GM21390 (cell line): ENCODE measurements around the gene ZBTB34.

Experiments used
- ATAC-seq: cut with Tn5 transposase; IDR thresholded peaks from one replicate; pipeline ENCODE4 v1.9.1; 2021; ENCODE audit not compliant: unreplicated experiment

Gene ZBTB34

DNA sequence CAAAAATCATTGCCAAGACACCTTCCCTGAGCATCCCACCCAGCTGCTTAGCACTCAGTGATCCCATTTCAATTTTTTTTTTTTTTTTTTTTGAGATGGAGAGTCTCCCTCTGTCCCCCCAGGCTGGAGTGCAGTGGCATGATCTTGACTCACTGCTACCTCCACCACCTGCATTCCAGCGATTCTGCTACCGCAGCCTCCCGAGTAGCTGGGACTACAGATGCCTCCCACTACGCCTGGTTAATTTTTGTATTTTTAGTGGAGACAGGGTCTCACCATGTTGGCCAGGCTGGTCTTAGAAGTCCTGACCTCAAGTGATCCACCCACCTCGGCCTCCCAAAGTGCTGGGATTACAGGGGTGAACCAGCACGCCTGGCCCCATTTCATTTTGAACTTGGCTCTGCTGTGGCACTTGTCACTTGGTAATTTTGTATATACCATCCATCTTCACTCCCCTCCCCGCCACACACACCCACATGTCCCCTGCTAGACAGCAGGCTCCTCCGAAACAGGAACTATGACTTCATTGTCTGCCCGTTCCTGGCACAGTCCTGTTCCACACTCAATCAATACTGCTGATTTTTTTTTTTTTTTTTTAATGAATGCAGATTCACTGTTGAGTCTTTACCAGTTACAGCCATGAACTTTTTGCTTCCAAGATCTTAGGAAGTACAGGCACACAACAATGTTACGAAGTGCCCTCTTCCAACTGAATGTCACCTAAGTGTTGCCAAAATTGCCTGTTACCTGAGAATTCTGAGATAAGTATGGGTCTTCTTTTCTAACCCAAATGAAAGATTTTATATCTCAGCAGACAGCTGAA is 17.3 kb upstream of the ZBTB34 start:
- ATAC-seq: no peak

DNA sequence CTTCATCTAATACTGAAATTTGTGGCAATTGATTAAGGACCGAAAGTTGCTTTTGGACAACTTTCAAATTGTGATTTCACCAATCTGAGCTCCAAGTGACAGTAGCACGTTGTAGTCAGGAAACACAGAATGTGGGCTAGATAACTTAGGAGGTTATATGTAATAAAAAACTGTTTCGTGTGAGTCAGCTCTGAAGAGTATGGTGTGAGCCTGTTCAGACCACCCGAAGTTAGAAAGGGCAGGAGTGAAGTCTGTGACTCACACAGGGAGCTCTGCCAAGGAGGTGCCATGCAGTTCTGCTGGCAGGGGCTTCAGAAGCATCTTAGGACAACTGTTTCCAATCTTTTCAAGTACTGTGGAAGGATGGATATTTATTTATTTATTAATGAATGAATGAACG is 16.4 kb upstream of the ZBTB34 start:
- ATAC-seq: no peak

DNA sequence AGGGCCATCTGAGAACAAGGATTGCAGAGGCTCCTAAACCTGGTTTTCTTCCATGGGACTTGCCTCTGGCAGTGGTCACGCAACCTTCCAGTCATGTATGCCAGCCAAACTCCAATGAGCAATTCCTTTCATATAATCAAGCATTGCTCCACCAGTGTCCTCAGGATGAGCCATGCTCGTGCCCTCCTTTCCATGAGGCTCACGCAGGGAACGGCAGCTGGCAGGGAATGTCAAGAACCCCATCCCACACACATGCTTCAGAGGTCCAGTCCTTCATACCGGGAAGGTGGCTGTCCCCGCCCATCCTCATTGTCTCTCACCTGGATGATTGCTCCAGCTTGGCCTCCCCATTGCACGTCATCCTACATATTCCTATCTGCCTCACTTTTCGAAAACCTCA is 13.4 kb upstream of the ZBTB34 start:
- no peak for ATAC-seq

DNA sequence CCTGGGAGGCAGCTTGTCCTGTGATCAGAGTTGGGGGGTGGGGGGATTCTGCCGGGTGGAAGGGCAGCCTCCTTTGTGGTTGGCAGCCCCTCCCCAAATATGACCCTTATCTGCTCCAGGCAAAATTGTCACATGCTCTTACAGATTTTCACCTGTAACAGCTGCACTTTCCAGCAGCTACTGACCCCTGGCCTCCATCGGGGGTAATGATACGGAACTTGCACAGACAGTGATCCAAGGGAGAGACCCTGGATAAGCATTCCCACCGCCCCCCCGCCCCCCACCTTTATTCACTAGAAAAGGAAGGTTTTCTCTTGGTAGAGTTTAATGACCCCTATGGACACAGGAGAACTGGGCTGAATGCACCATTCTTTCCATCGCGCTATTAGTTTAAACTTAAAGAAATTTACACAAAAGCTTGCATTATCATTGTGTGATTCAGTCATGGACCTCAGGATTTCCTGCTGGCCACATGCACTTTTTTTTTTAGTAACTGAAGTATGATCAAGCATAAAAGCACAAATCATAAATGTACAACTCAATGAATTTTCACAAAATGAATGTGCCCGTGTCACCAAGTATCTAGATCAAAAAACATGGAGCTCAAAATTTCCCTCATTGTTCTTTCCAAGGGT is 10.7 kb upstream of the ZBTB34 start:
- ATAC-seq: no peak

DNA sequence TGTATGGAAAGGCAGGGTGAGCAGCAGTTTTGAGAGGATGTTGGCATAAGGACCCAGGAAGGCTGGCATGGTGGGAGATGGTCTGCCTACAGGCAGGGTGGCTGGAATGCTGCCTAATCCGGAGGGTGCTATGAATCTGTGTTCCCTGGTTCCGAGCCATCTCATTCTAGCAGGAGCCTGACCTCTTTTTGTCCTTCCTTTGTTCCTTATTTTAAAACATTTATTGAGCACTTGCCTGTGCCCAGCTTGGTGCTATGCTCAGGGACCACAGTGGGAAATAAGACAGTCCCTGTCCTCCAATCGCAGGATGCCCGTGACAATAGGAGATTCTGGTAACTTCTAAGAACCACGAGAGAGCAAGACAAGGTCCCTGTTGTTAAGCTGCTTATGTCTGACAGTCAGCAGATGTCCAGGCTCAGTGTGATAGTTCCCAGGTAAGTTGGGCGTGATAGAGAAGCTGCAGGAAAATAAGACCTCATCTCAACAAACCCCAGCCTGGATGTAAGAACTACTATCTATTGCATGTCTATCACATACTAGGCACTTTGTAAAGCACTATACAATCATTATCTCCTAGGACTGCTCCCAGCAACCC is 9.1 kb upstream of the ZBTB34 start:
- ATAC-seq: no peak

DNA sequence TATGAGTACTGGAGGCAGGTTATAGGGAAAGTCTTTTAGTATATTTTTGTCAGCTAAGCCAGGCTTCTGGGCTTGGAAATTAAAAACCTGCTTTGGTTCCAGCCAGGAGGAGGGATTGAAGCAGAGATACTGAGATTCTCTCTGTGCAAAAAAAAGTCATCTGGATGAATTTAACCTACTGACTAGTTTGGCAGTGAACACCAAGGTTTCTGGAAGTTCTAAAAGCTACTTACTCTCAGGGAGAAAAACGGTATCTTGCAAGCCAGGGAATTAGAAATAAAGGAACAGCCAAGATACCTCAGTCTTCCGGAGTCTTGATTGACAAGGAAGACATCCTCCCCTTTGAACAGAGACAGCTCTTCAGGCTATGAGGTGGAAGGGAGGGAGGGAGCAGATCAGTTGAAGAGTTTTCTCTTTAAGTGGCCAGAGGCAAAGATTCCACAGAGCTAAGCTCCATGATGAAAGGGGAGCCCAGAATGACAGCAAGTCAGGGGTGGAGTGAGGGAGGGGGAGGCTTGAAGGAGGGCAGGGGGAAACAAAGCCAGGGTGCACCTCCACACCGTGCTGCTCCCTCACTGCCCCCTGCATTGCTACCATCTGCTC is 8.3 kb upstream of the ZBTB34 start:
- no peak for ATAC-seq

DNA sequence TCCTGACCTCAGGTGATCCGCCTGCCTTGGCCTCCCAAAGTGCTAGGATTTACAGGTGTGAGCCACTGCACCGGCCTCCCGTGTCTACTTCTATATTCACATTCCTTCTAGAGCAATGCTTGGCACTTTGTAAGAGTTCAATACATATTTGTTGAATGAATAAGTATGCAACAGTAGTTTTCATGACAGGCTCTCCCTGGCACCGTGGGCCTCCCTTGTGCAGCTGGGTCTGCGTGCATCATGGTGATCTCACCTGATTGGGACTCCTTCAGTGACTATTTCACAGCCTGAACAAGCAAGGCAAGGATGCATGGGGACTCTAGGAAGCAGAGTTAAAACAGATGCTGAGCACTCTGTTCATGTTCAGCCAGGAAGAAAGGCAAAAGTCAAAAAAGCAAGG is 6.8 kb upstream of the ZBTB34 start:
- ATAC-seq: no peak

DNA sequence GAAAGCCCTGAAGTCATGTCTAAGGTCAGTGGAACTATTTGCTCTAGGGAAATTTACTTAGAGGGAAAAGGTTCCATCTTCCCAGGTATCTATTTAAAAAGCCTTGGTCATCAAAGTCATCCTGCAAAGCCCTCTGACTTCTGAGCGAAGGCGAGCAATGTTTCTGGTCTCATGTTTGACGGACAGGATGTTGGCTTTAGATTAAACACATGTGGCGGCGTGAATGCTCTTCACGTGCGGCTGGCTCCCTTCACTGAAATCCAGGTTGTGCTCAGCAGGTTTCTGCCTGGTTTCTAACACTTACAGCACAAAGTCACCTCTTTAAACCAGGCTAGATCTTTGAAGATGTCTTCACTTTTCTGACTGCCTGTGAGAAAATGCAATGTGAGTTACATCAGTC is 5.7 kb upstream of the ZBTB34 start:
- no peak for ATAC-seq

DNA sequence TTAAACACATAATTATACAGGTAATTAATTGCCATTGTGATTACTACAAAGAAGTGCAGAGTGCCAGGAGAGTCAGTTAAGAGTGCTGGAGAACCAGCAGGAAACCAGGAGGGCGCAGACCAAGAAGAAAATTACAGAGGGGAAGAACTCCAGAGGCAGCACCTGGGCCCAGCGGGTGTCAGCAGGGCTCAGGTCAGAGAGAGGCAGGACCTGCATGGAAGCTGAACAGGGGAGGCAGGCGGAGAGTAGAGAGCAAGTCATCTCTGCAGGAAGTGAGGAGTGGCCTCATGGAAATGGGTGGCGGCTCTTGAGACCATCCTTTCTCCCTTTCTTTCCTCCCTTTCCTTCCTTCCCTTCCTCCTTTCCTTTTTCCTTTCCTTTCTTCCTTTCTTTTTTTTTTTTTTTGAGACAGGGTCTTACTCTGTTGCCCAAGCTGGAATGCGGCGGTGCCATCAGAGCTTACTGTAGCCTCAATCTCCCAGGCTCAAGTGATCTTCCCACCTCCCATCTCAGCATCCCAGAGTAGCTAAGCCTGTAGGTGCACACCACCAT is 4.0 kb upstream of the ZBTB34 start:
- no peak for ATAC-seq

DNA sequence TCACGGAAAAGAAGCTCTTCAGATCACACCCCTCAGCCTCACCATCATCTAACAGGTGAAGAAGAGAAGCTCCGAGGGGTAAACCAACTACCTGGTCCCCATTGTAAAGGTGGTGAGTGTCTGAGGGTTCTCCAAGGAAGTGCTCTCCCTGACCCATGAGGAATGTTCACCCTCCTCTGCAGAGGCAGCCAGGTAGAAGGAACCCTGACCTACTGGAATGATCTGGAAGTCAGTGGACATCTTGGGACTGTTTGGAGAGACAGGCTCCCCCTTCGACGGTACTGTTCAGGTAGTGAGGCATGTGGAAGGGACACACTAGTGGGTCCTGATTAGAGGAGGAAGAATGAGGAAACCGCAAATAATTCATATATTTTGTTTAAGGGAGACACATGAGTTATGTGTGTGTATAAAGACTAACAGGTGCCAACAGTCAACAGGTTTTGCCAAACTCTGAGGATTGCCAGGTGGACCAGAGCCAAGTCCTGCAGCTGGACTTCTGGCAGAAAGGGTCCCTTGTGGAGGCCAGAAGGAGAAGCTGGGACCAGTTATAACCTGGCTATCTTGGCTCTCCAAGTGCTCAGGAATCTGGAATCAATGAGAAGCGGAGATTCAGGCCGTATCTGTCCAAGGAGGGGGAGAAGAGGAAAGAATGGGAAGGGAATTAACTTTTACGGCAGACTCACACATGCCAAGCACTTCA is 3.0 kb upstream of the ZBTB34 start:
- ATAC-seq: no peak

DNA sequence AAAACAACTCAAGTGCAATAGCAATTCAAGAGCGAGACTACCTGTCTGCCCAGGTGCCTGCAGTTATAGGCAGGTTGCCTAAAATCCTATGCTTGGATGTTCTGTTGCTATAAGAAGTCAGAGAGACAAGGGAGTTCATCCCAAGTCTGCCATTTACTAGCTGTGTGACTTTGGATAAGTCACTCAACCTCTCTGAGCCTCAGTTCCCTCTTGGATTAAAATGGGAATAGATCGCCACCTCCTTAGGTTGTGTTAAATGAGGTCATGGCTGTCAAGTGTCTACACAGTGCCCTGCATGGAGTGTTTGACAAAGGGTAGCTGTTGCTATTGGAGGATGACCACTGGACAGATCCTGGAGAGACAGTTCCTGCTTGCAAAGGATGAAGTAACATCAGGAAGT is 1.3 kb upstream of the ZBTB34 start:
- ATAC-seq: no peak

DNA sequence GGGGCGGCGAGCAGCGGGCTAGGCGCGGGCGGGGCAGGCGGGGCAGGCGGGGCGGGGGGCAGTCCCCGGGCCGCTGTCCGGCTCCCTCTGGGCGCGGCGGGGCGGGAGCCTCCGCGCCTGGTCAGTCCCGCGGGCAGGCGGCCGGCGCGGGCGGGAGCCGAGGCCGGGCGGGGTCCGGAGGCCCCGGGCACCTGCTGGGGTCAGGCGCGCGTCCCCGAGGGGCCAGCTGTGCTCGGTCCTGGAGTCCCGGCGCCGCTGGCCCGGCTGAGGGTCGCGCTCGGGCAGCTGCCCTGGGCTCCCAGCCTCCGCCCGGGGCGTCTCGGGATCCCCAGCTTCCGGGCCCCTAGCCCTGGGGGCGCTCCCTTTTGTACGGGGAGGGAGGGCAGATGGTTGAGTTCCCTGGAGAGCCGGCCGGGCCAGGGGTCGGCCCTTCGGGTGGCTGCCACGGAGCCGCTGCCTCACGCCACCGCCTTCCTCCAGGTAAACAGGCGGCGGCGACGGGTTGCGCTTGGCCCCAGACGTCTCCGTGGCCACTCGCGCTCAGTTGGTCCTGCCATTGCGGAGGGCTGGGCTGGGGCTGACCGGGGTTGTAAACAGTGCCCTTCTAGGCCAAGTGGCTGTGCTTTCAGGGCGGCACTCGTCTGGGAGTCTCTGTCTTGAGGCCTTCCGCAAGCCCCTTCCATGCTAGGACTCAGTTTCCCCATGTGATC is 473 bp downstream of the ZBTB34 start:
- ATAC-seq: peak; percentile 36

DNA sequence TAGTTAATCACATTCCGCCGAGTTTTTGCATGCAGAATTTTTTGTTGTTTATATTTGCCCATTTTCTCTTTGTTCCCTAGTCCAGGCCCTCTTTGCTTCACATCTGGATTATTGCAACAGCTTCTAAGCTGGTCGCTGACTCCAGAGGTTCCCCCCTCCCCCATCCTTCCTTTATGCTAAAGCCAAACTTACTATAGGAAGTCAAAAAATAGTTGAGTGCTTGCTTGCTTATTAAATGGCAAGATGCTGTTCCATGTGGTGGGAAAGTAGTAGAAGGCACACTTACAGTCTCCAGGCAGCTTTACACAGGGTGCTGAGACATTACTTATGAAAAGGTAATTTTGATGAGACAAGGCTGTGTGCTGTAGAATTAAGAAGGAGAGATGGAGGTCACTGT is 1.3 kb downstream of the ZBTB34 start:
- ATAC-seq: no peak

DNA sequence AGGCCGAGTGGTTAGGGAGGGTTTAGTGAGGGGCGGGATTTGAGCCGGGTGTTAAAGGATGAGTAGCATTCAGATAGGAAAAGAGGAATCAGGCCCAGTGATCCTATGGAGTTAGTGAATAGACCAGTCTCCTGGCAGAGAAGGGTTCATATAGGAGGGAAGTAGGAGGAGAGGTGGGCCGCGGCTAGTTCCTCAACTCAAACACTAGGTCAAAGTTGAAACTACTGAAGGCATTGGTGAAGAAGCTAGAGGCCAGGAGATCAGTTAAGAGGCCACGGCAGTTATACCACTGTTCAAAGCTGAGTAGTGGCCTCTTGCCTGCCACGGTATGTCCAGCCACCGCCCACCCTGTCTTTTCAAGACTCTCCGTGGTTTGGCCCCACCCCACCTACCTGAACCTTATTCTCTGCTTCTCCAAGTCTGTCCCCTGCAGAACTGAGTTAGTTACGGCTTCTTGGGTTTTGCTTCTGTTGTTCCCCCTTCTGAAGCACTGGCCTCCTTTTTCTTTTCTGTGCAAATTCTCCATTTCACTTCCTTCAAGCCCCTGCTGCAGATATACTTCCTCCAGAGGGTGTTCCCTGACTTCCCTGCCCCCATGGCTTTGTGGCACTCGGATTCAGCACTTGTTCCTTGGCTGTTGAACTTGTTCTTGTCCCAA is 1.8 kb downstream of the ZBTB34 start:
- no peak for ATAC-seq

DNA sequence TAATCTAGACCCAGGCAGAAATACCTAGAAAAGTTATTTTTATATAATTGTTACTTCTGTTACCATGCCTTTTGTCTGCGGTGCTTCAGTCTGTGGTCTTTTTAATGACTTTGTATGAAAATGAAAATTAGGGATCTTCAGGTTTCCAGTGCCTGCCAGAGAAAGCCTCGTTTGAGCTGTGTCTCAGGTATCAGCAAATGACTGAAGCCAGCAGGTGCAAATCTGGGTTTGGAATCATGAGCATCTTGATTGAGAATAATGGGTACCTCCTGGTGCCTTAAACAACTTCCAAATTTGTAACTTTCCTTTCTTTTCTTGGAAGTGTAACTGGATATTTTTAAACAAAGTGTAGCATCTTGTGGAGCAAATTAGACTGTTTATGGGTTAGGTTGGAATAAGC is 4.3 kb downstream of the ZBTB34 start:
- ATAC-seq: no peak

DNA sequence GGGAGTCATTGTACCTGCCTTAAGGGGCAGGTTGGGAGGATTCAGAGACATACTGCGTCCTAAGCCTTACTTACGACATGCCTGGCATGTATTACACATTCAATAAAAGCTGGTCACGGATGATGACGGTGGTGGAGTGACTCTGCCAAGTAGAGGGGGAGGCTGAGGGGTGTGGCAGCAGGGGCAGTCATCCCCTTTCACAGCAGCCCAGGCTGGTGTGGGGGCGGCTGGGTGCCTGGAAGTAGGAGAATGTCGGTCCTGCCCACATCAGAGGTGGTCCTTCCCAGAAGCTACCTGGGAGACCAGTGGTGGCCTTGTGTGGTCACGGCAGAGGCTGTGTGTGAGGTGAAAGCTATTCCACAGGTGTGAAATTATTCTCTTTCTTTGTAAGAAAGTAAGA is 8.9 kb downstream of the ZBTB34 start:
- no peak for ATAC-seq

DNA sequence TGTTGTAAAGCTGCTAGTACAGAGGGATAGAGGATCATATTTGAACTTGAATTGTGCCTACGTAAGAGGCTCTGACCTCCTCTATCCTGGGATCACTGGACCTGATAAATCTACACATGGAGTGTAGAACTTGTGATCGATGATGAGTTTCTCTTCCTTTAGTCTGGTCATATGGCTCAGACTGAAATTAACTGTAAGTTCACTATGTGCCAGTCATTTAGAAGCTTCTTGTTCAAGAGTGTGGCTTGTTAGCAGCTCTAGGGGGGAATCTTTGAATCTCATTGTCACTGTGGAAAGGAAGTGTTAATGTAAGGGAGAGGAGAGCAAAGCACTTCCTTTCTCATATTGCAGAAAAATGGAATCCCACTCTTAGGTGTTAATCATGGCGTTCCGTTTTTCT is 12.1 kb downstream of the ZBTB34 start:
- no peak for ATAC-seq

DNA sequence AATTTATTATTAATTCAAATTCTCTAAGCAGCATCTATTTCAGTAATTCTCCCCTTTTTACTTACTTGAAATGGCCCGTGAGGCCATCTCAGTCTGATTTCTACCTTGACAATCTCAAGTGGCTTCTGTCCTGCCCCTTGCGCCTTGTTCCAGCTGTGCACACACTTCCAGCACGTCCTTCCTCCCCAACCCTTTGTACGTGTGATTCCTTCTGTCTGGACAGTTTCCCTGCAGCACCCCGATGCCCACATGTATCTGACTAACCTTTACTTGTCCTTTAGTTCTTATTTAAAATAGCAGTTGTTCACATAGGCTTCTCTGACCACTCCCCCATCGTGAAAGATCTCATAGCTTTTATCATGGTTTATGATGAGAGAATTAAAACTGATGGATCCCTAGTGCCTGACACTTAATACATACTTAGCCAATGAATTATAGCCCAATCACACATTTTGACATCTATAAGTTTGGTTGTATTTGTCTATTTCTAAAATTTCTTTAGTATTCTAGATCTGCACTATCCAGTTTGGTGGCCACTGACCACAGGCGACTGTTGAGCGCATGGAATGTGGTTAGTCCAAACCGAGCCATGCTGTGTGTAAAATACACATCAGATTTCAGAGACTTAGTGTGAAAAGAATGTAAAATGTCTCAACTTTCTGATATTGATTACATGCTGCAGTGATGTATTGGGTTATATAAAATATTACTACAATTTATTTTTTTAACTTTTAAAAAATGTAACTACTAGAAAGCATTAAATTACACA is 14.3 kb downstream of the ZBTB34 start:
- no peak for ATAC-seq
